Measurements from ENCODE around the gene ZBTB4. TPM values are rescaled to one million over a fixed set of nuclear protein-coding genes. Genes with fewer than 3 reads are reported as not detected.

The ZBTB4 gene
- total RNA-seq, 2 donors from 2014 or later: 50.5 to 67.3 TPM

DNA sequence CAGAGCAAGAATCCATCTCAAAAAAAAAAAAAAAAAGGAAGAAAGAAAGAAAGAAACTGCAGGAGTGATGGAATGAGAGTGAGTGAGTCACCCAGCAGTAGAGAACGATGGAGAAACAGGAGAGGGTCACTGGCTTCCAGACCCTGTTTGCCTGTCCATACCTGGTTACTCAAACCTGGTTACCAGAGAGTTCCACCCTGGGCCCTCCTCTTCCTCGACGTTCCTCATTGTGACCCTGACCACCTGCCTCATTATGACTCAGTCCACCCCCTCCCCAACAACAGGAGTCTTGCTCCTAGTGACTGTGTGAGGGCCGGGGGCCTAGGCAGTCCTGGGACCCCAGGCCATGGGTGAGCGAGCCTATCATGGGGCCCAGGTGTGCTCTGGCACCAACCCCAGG lies 50.9 kb downstream of the ZBTB4 start, which contains the start of gene SPEM3:
Gene SPEM3, plus strand, starts transcription at position 301 of the 400 bp plus-strand sequence. Its CDS starts 46 bp downstream, at position 347.
- no peaks in the 10 kb centered on the region for H3K4me1 ChIP-seq
- TF ChIP-seq, protein P1, sequence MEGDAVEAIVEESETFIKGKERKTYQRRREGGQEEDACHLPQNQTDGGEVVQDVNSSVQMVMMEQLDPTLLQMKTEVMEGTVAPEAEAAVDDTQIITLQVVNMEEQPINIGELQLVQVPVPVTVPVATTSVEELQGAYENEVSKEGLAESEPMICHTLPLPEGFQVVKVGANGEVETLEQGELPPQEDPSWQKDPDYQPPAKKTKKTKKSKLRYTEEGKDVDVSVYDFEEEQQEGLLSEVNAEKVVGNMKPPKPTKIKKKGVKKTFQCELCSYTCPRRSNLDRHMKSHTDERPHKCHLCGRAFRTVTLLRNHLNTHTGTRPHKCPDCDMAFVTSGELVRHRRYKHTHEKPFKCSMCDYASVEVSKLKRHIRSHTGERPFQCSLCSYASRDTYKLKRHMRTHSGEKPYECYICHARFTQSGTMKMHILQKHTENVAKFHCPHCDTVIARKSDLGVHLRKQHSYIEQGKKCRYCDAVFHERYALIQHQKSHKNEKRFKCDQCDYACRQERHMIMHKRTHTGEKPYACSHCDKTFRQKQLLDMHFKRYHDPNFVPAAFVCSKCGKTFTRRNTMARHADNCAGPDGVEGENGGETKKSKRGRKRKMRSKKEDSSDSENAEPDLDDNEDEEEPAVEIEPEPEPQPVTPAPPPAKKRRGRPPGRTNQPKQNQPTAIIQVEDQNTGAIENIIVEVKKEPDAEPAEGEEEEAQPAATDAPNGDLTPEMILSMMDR (IDR thresholded peaks at IDR 0.05): no peak

DNA sequence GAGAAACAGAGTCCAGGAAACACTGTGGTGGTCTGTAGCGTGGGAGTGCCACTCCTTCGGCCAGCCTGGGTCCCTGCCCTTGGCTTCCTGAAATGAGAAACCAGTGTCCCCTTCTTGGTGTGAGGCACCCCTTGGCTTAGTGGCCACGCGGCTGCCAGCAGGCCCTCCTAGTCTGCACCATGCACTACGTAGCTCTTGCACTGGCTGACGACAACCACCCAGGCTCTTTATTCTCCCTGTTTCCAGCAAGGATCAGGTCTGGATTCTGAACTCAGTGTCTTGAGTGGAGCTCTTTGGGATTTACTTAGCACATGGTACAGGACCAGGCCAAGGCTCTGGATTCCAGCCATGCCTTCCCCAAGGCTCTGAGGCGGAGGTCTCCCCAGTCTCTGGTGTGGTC lies 51.9 kb downstream of the ZBTB4 start:
- Histone ChIP-seq H3K27ac (no peak overlapping the region), H3K4me1 (no peaks in the 10 kb centered on the region), H3K27me3 (no peaks in the 10 kb centered on the region), H3K4me3 (no peak overlapping the region), H3K9me3 (no peaks in the 10 kb centered on the region), H3K36me3 (no peaks in the 10 kb centered on the region)
- TF ChIP-seq, protein P1 (IDR thresholded peaks at IDR 0.05): no peak
- DNase-seq (ENCODE audit: low spot score): no peak

More for the DNA sequence above, 50.9 kb downstream of the ZBTB4 start, which contains the start of gene SPEM3:
- no peak within 1 kb of the TSS for H3K27ac ChIP-seq
- no peak for DNase-seq (ENCODE audit: low spot score)
- H3K36me3 ChIP-seq: no peaks in the 10 kb centered on the region
- no peaks in the 10 kb centered on the region for H3K27me3 ChIP-seq
- no peaks in the 10 kb centered on the region for H3K9me3 ChIP-seq
- no peak within 1 kb of the TSS for H3K4me3 ChIP-seq

DNA sequence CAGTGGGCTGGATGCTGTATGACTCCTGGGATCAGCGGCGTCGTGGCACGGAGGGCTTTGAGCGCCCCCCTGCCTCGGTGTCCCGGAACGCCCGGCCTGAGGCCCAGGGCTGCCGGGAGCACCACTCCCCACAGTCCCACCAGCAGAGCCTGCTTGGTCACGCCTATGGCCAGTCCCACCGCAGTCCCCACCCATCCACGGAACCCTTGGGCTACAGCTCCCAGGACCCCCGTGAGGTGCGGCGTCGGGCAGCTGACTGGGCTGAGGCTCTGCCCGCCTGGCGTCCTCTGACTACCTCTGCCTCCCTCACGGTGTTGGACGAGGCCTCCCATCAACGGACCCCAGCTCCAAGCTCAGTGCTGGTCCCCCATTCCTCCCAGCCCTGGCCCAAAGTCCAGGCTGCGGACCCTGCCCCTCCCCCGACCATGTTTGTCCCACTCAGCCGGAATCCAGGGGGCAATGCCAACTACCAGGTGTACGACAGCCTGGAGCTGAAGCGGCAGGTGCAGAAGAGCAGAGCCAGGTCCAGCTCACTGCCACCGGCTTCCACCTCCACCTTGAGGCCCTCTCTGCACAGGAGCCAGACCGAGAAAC lies 52.4 kb downstream of the ZBTB4 start:
- no peaks in the 10 kb centered on the region for H3K36me3 ChIP-seq
- H3K9me3 ChIP-seq: no peaks in the 10 kb centered on the region
- no peaks in the 10 kb centered on the region for H3K4me1 ChIP-seq
- no peak overlapping the region for H3K4me3 ChIP-seq
- H3K27ac ChIP-seq: no peak overlapping the region
- DNase-seq (ENCODE audit: low spot score): no peak
- TF ChIP-seq, protein P1 (IDR thresholded peaks at IDR 0.05): no peak
- no peaks in the 10 kb centered on the region for H3K27me3 ChIP-seq

DNA sequence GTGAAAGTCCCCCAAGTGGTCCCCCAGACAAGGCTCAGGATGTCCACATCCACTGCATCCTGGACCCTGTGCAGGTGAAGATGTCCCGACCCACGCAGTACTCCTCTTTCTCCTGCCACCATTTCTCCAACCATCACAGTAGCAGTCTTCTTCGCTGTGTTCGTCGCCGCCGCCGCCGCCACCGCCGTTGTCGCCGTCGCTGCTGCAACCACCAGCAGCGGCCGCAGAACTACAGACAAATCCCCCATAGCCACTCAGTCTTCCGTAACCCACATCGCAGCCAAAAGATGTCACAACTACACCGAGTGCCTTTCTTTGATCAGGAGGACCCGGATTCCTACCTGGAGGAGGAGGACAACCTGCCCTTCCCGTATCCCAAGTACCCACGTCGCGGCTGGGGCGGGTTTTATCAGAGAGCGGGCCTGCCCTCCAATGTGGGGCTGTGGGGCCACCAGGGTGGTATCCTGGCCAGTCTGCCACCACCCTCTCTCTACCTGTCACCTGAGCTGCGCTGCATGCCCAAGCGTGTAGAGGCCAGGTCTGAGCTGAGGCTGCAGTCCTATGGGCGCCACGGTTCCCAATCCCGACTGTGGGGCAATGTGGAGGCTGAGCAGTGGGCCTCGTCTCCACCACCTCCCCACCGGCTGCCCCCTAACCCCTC lies 53.1 kb downstream of the ZBTB4 start:
- no peak for DNase-seq (ENCODE audit: low spot score)
- Histone ChIP-seq H3K4me1 (no peaks in the 10 kb centered on the region), H3K9me3 (no peaks in the 10 kb centered on the region), H3K27me3 (no peaks in the 10 kb centered on the region), H3K36me3 (no peaks in the 10 kb centered on the region), H3K4me3 (no peak overlapping the region), H3K27ac (no peak overlapping the region)
- TF ChIP-seq, protein P1 (IDR thresholded peaks at IDR 0.05): no peak

DNA sequence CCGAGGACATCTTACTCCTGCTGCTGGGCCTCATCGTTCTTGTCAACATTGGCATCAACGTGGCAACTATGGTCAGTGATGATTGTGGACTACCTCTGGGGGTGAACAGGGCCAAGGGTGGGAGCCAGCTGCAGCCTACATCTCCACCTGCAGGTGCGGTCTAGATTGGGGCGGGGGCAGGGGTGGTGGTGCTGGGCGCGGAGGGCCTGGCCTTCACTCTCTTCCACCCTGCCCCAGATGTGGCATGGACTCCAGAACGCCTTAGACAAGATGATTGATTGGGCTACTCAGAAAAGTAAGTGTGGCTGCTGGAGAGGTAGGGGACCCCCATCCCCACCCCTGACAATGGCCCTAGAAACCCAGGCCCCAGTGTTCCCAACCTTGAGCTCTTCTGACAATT lies 53.7 kb downstream of the ZBTB4 start:
- TF ChIP-seq, protein P1 (IDR thresholded peaks at IDR 0.05): no peak
- Histone ChIP-seq H3K36me3 (no peaks in the 10 kb centered on the region), H3K27ac (no peak overlapping the region), H3K4me1 (no peaks in the 10 kb centered on the region), H3K27me3 (no peaks in the 10 kb centered on the region), H3K4me3 (no peak overlapping the region), H3K9me3 (no peaks in the 10 kb centered on the region)
- DNase-seq (ENCODE audit: low spot score): no peak
